ENCODE results near the gene ELN.

Gene ELN

DNA sequence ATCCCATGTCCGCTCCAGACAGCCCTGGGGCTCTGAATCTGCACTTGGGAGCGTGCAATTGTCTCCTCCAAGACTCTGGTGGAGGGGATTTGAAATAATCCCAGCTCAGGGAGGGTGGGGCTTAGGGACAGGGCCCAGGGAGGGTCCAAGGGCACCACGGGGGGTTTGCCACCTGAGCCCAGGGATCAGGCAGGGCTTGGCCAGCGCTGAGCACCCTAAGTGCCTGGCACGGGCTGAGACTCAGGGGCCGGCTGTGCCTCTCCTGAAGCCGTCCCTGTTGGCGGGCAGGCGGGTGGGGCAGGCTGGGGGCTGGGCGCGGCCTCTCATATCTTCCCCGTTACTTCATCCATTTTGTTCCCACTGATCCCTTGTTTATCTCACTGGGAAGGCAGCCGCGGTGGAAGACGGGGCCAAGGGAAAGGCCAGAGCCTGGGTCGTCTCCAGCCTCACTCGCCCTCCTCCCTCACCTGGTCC, 41.8 kb upstream of the ELN start:
- TF ChIP-seq, protein P1, sequence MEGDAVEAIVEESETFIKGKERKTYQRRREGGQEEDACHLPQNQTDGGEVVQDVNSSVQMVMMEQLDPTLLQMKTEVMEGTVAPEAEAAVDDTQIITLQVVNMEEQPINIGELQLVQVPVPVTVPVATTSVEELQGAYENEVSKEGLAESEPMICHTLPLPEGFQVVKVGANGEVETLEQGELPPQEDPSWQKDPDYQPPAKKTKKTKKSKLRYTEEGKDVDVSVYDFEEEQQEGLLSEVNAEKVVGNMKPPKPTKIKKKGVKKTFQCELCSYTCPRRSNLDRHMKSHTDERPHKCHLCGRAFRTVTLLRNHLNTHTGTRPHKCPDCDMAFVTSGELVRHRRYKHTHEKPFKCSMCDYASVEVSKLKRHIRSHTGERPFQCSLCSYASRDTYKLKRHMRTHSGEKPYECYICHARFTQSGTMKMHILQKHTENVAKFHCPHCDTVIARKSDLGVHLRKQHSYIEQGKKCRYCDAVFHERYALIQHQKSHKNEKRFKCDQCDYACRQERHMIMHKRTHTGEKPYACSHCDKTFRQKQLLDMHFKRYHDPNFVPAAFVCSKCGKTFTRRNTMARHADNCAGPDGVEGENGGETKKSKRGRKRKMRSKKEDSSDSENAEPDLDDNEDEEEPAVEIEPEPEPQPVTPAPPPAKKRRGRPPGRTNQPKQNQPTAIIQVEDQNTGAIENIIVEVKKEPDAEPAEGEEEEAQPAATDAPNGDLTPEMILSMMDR (IDR thresholded peaks at IDR 0.05) = no peak

DNA sequence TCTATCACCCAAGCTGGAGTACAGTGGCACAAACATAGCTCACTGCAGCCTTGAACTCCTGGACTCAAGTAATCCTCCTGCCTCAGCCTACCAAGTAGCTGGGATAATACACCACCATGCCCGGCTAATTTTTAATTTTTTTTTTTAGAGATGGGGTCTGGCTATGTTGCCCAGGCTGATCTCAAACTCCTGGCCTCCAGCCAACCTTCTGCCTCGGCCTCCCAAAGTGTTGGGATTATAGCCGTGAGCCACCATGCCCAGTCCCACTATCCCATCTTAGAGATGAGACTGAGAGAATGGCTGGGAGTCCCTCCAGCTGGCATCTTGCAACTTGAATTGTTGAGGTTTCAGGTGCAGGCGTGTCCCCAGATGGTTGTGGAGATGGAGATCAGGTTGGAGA, 40.7 kb upstream of the ELN start:
- TF ChIP-seq, protein P1 (IDR thresholded peaks at IDR 0.05) = no peak

DNA sequence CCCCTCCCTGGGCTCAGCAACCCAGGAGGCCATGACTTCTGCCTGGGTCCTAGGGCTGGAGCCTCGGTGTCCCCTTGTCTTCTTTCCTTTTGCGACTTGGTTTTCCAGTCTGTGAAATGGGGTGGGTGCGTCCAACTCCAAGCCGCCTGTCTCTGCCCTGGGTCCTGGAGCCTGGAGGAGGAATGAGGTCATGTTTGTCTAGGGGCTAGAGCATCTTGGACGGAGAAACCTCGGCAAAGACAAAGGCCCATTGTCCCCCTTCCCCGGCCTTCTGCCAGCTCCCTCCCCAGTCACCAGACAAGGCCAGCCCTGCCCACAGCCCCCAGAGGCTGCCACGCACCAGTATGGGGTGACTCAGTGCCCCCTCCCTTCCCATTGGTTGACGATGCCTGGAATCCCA, 39.8 kb upstream of the ELN start:
- TF ChIP-seq, protein P1 (IDR thresholded peaks at IDR 0.05) = no peak

DNA sequence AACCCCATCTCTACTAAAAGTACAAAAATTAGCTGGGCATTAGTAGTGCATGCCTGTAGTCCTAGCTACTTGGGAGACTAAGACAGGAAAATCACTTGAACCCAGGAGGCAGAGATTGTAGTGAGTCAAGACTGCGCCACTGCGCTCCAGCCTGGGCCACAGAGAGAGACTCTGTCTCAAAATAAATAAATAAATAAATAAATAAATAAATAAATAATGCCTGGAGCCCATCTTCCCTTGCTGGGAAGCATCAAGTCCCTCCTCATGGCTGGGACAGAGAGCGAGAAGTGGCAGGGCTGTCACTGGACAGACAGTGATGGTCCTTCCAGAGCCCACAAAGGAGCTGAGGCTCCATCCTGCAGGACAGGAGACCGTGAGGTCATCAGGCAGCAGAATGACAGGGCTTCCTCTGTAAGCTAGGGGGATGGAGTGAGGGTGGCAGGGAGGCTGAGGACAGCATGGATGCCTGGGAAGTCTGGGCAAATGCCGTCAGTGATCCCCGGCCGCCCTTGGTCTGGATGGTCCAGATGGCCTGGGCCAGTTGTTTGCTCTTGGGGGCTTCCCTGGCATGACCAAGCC, 36.4 kb upstream of the ELN start:
- TF ChIP-seq, protein P1 (IDR thresholded peaks at IDR 0.05) = no peak

DNA sequence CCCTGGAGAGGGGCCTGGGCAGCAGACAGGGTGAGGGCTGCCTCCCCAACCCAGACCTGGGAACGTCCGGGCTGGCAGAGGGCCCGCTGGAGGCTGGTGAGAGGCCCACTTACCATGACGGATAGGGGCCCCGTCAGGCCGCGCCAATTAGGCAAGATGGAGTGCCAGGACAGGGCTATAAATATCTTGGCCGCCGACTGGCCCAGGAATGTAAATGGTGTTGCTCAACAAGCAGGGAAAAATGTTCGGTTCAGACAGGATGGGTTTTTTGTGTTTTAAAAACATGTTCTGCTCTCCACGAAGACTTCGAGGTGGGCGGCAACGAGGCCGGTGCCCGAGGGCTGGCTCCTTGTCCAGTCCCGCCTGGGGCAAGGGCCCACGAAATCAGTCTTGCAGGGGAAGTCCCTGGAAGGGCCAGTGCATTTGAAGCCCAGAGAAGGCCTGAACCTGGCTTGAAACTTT, 35.8 kb upstream of the ELN start:
- TF ChIP-seq, protein P1 (IDR thresholded peaks at IDR 0.05) = no peak

DNA sequence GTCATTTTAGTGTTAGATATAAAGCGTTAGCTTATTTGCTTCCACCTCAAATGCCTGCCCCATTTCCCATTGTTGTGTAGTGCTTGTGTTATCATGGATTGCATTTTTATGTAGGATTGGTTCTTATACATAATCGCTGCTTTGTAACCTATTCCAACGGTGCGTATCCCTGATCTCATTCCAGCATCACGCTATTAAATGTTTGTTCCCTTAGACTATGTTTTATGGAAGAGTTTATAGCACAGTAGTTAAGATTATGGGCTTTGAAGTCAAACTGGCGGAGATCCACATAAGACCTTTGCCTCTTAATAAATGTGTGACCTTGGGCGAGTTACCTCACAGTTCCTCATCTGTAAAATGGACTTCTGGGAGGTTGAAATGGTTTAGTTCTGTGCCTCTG, 34.0 kb upstream of the ELN start:
- TF ChIP-seq, protein P1 (IDR thresholded peaks at IDR 0.05) = no peak

DNA sequence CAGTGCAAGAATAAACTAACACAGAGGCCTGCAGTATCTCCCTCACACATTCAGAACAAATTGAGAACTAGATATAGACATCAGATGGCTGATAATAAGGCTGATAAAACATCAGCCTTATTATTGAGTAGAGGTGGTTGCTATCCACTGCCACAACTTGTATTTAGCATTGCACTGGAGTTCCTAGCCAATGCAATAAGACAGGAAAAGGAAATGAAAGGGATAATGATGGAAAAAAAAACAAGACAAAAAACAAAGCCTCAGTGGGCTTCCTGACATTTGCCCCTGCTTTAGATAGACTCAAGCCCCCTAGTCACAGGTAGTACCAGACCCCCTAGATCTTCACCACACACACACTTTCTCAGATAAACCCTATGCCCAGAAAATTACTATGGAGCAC, 33.2 kb upstream of the ELN start:
- TF ChIP-seq, protein P1 (IDR thresholded peaks at IDR 0.05) = no peak

DNA sequence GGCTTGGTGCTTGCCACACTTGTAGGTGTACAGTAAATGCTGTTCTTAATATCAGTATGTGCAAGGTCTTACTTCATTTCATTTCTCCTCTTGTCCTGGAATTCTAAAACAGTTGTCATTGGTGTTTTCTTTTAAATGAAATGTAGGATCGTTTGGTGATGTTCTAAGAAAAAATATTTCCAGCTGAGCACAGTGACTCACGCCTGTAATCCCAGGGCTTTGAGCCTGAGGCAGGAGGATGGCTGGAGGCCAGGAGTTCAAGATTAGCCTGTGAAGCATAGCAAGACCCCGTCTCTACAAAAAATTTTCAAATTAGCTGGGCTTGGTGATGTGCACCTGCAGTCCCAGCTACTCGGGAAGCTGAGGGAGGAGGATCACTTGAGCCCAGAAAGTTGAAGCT, 32.6 kb upstream of the ELN start:
- TF ChIP-seq, protein P1 (IDR thresholded peaks at IDR 0.05) = no peak
